Measurements from ENCODE around the gene ARFGAP2.

DNA sequence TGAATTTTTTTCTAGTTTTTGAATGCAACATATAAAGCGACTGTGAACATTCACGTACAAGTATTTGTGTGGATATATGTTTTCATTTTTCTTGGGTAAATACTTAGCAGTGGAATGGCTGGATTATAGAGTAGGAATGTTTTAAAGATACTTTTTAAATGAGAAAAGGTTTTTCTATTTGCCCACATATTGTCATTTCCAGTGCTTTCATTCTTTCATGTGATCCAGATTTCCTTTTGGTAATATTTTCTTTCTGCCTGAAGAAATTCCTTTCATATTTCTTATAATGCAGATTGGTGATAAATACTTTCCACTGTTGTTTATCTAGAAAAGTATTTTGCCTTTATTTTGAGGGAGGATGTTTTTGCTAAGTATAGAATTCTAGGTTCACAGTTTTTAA is 46.0 kb upstream of the ARFGAP2 start:
- TF ChIP-seq TEAD4 (IDR thresholded peaks at IDR 0.05; ENCODE audit: borderline replicate concordance, insufficient read depth) (no peak), EZH2phosphoT487 (IDR thresholded peaks at IDR 0.05; ENCODE audit: borderline replicate concordance, low read depth) (no peak)
- TF ChIP-seq, protein P1, sequence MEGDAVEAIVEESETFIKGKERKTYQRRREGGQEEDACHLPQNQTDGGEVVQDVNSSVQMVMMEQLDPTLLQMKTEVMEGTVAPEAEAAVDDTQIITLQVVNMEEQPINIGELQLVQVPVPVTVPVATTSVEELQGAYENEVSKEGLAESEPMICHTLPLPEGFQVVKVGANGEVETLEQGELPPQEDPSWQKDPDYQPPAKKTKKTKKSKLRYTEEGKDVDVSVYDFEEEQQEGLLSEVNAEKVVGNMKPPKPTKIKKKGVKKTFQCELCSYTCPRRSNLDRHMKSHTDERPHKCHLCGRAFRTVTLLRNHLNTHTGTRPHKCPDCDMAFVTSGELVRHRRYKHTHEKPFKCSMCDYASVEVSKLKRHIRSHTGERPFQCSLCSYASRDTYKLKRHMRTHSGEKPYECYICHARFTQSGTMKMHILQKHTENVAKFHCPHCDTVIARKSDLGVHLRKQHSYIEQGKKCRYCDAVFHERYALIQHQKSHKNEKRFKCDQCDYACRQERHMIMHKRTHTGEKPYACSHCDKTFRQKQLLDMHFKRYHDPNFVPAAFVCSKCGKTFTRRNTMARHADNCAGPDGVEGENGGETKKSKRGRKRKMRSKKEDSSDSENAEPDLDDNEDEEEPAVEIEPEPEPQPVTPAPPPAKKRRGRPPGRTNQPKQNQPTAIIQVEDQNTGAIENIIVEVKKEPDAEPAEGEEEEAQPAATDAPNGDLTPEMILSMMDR (IDR thresholded peaks at IDR 0.05): no peak

Data from SK-N-SH (cell line).